ENCODE results near the gene CAMK2D. TPM values are rescaled to one million over a fixed set of nuclear protein-coding genes. Genes with fewer than 3 reads are reported as not detected.
A peak's percentile ranks its signal among the peaks of the same experiment; 100 is the strongest.

The CAMK2D gene
- total RNA-seq, 1 donor, result 378 TPM

- no peak for TF ChIP-seq CTCF (IDR thresholded peaks at IDR 0.05; ENCODE audit: insufficient read depth, low read length)
These were observed 20.6 kb downstream of the CAMK2D start for GRCh38 chr4:113740857-113741379.

GRCh38 chr4:113739197-113739596 lies 22.3 kb downstream of the CAMK2D start:
- TF ChIP-seq CTCF (IDR thresholded peaks at IDR 0.05; ENCODE audit: insufficient read depth, low read length), result no peak
- no peak for DNase-seq (ENCODE audit: low read depth)
- no peak overlapping the region for H3K4me3 ChIP-seq (ENCODE audit: low read depth, low read length)

More at GRCh38 chr4:113740857-113741379, 20.6 kb downstream of the CAMK2D start:
- no peak for DNase-seq (ENCODE audit: low read depth)
- H3K4me3 ChIP-seq (ENCODE audit: low read depth, low read length), result no peak overlapping the region

GRCh38 chr4:113738251-113738650 lies 23.3 kb downstream of the CAMK2D start:
- no peak for TF ChIP-seq CTCF (IDR thresholded peaks at IDR 0.05; ENCODE audit: insufficient read depth, low read length)
- DNase-seq (ENCODE audit: low read depth), result peak; percentile 65
- no peak overlapping the region for H3K4me3 ChIP-seq (ENCODE audit: low read depth, low read length)

GRCh38 chr4:113733685-113734084 lies 27.9 kb downstream of the CAMK2D start:
- H3K4me3 ChIP-seq (ENCODE audit: low read depth, low read length), result no peak overlapping the region
- no peak for DNase-seq (ENCODE audit: low read depth)
- no peak for TF ChIP-seq CTCF (IDR thresholded peaks at IDR 0.05; ENCODE audit: insufficient read depth, low read length)

- H3K4me3 ChIP-seq (ENCODE audit: low read depth, low read length), result no peak overlapping the region
- DNase-seq (ENCODE audit: low read depth), result no peak
- TF ChIP-seq CTCF (IDR thresholded peaks at IDR 0.05; ENCODE audit: insufficient read depth, low read length), result no peak
These were observed 28.5 kb downstream of the CAMK2D start for GRCh38 chr4:113732967-113733527.

GRCh38 chr4:113730467-113731216 lies 30.9 kb downstream of the CAMK2D start:
- no peak overlapping the region for H3K4me3 ChIP-seq (ENCODE audit: low read depth, low read length)
- no peak for TF ChIP-seq CTCF (IDR thresholded peaks at IDR 0.05; ENCODE audit: insufficient read depth, low read length)
- DNase-seq (ENCODE audit: low read depth), result no peak

All from fibroblast of the aortic adventitia (primary cell).